Body of pancreas (tissue), 4 donors: Measurements from ENCODE around the gene HIBCH. TPM values are rescaled to one million over a fixed set of nuclear protein-coding genes. Genes with fewer than 3 reads are reported as not detected.
A peak's percentile ranks its signal among the peaks of the same experiment; 100 is the strongest.
"Not testable (repeated sequence)": the region's sequence is repeated elsewhere in the genome, so short reads cannot be mapped to it uniquely, and the experiment has no call there.

ENCODE experiments used
- ATAC-seq: fragments of 150-250 bp; one replicate; pipeline ENCODE4 v1.9.1; 2016
- DNase-seq, 4 donors: peaks; one replicate each; pipeline ENCODE4 v3.0.0-alpha.2; 2019
- H3K27ac ChIP-seq, 4 donors: fragments of 200-600 bp; sonication (generic); 1 replicate in 3 of 4; 2 replicates in 1 of 4; pipeline versions ENCODE4 v1.5.1 to v1.6.1; 2016 to 2019; ENCODE audit warnings: mild to moderate bottlenecking in 1 of 4, mixed read lengths in 1 of 4, moderate library complexity in 1 of 4
- H3K27me3 ChIP-seq, 2 donors: fragments of 200-600 bp; sonication (generic); one replicate each; pipeline ENCODE4 v1.6.0; 2016; ENCODE audit warnings: mild to moderate bottlenecking in 1 of 2
- H3K36me3 ChIP-seq, 2 donors: fragments of 200-600 bp; sonication (generic); replicated peaks in 1 of 2; 2 replicates each; pipeline ENCODE4 v1.5.1; 2016; ENCODE audit warnings: low read depth in 2 of 2; ENCODE audit not compliant: insufficient read depth in 1 of 2
- H3K4me1 ChIP-seq: fragments of 200-600 bp; sonication (generic); one replicate; pipeline ENCODE4 v1.6.0; 2016
- H3K4me3 ChIP-seq, 2 donors: fragments of 200-600 bp; sonication (generic); 1 replicate in 1 of 2; 2 replicates in 1 of 2; pipeline ENCODE4 v1.5.1; 2016 to 2019
- H3K9me3 ChIP-seq, 3 donors: fragments of 200-600 bp; sonication (generic); 1 replicate in 2 of 3; 2 replicates in 1 of 3; pipeline ENCODE4 v1.5.1; 2016
- CTCF ChIP-seq, 7 experiments: fragments of 450-650 bp in 4 of 7; fragments of 200-600 bp in 3 of 7; sonication (generic) in 3 of 7; IDR thresholded peaks; one replicate each; pipeline ENCODE4 v1.5.1; 2016 to 2019; ENCODE audit warnings: antibody characterized with exemption in 7 of 7
- POLR2A ChIP-seq, 3 donors: fragments of 450-650 bp; IDR thresholded peaks; one replicate each; pipeline ENCODE4 v1.6.1; 2016; ENCODE audit warnings: antibody characterized with exemption in 3 of 3, mild to moderate bottlenecking in 2 of 3
- WGBS, 2 donors: methylation state at CpG; one replicate each; pipeline ENCODE4 v1.1.5; 2017; 5-methylcytosine and 5-hydroxymethylcytosine counted together
- intact Hi-C: fragments of 100-400 bp; cut with DNase I; formaldehyde crosslinking; loops from one replicate; pipeline ENCODE4 v1.15.1; 2023
- total RNA-seq, 2 donors: library from RNA; depleted of rRNA; stranded (reverse); fragments of >200 nt; gene quantifications; one replicate each; pipeline ENCODE4 v1.1.0, GENCODE V29; 2016

Gene HIBCH
- total RNA-seq, 2 donors from 2014 or later: 19.4 to 21.3 TPM

DNA sequence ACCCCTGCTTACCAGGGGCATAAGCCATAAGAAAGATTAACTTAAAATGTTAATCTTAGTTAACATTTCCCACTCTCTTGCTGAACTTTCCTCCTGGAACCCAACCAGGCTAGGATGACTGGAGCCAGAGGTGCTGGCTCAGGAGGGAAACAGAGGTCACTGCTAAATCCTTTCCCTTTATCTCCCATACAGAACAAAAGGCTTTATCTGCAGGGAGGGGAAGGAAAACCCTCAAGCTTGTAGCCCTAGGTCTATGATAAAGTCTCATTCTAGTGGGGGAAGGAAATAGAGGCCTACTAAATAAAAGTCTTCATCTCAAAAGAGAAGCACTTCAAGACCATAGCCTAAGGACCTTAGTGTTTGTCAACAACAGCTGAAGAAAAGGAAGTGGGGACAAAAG lies 18.6 kb downstream of the HIBCH start:
- TF ChIP-seq CTCF (IDR thresholded peaks at IDR 0.05) (no peak), POLR2A (IDR thresholded peaks at IDR 0.05) (no peak)
- no peak for ATAC-seq

GRCh38 chr2:190297880-190298279 lies 21.7 kb downstream of the HIBCH start:
- ATAC-seq, H3K27ac ChIP-seq, H3K36me3 ChIP-seq, H3K27me3 ChIP-seq, H3K4me1 ChIP-seq, intact Hi-C loops, H3K9me3 ChIP-seq, H3K4me3 ChIP-seq, DNase-seq: not testable (repeated sequence)
- 87 to 93% methylated on average over 2 of the region's 2 CpGs for WGBS, 2 donors

More for the DNA sequence above, 18.6 kb downstream of the HIBCH start:
- Histone ChIP-seq H3K27ac (no peak overlapping the region), H3K36me3 (no peaks in the 10 kb centered on the region), H3K27me3 (no peaks in the 10 kb centered on the region), H3K4me3 (no peak overlapping the region), H3K9me3 (no peaks in the 10 kb centered on the region), H3K4me1 (peaks cover 5% of the 10 kb centered on the region)
- no peak for DNase-seq
- intact Hi-C loops: no loop called here

DNA sequence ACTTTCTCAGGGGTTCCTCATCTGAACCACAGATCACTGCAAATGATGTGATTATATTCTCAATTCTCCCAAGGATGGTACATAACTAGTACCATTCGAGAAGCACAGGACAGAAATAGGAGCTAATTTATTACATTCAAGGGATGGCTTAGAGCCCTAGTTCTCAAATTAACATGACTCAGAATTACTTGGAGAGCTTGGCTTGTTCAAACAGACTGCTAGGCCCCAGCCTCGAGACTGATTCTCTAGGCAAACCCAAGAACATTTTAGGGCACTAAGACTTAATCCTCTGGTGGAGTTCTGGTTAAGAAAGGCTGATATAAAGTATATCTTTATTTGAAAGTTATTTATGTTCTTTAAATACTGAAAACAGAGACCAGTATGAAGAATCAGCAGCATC lies 35.8 kb downstream of the HIBCH start:
- Histone ChIP-seq H3K4me3 (no peak overlapping the region), H3K4me1 (peaks cover 22% of the 10 kb centered on the region), H3K9me3 (no peaks in the 10 kb centered on the region), H3K36me3 (peaks cover 0 to 2% of the 10 kb centered on the region in 2 donors), H3K27ac (no peak overlapping the region), H3K27me3 (no peaks in the 10 kb centered on the region)
- TF ChIP-seq POLR2A (IDR thresholded peaks at IDR 0.05) (no peak), CTCF (IDR thresholded peaks at IDR 0.05) (no peak)
- no peak for ATAC-seq
- 85 to 87% methylated on average over 2 of the region's 2 CpGs for WGBS, 2 donors
- intact Hi-C loops: no loop called here
- DNase-seq: no peak

DNA sequence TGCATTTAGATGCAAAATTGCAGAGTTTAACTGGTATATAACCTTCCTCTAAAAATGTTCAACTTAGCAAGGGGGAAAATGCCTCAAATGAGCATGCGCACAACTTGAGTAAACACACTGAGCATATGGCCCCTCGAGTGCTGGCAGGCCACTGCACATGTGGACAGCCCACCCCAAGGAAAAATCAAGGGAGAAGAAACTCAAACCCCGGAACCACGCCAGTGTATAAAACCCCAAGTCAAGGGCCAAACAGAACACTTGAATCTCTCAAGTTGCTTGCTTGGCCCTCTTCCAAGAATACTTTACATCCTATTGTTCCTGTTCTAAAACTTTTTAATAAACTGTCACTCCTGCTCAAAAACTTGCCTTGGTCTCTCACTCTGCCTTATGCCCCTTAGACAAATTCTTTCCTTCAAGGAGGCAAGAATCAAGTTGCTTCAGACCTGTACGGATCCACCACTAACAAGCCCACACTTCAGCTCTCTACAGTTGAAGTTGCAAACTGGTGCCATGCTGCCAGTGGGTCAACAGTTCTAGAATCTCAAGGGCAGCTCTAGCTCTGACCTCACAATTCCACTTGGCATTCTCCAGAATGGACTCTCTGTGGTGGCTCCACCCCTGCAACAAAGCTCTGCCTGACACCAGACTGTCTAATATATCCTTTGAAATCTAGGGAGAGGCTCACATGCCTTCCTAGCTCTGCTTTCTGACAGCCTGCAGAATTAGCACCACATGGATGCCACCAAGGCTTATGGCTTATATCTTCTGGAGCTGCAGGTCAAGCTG lies 38.9 kb downstream of the HIBCH start:
- ATAC-seq (no peak), DNase-seq (no peak)
- peak overlapping the region in 1 of 4 donors; percentile 69 for H3K27ac ChIP-seq
- no peaks in the 10 kb centered on the region for H3K36me3 ChIP-seq
- no peak for TF ChIP-seq CTCF (IDR thresholded peaks at IDR 0.05)
- no peak for TF ChIP-seq POLR2A (IDR thresholded peaks at IDR 0.05)
- intact Hi-C loops: no loop called here
- WGBS, 2 donors: 90 to 92% methylated on average over 5 of the region's 5 CpGs
- peaks cover 29% of the 10 kb centered on the region for H3K4me1 ChIP-seq
- no peaks in the 10 kb centered on the region for H3K9me3 ChIP-seq
- no peaks in the 10 kb centered on the region for H3K27me3 ChIP-seq
- H3K4me3 ChIP-seq: no peak overlapping the region

DNA sequence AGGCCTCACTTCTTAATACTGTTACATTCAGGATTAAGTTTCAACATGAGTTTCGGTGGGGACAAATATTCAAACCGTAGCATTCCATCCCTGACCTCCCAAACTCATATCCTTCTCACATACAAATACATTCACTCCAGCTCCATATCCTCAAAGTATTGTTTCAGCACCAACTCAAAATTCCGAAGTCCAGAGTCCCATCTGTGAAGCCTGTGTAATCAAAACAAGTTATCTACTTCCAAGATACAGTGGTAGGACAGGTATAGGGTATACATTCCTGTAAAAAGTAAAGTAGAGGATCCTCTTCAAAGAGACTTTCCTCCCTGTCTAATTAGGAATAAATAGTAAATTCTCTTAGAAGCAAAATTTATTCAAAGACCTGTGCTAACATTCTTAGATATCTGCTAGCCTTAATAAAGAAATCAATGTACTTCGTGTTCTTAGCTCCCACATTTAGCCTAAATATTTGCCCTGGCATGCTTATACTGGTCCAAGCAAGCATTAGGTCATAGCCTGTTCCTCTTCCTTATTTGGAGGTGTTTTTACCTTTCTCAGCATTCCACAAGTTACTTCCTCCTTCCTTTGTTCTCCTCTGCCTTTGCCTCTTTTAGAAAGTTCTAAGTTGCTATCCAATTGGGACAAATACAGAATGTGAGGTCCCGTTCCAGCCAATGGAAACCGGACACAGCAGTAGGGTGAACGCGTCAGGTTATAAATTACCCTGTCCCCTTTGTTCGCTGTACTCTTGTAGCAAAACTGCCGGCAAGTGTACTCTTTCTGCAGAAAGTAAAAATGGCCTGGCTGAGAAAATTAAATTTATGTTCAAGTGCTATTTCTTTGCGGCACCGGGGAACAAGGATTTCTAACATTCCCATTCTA lies 40.1 kb downstream of the HIBCH start:
- H3K27me3 ChIP-seq, DNase-seq, H3K4me3 ChIP-seq, intact Hi-C loops, H3K36me3 ChIP-seq, H3K9me3 ChIP-seq: not testable (repeated sequence)
- ATAC-seq: peak; percentile 46
- WGBS, 2 donors: 77 to 78% methylated on average over 12 of the region's 12 CpGs
- H3K27ac ChIP-seq: peak overlapping the region in 2 of 4 donors; percentile 51 to 69
- H3K4me1 ChIP-seq: peaks cover 29% of the 10 kb centered on the region
